SK-N-SH (cell line): Measurements from ENCODE around the gene AIPL1. TPM values are rescaled to one million over a fixed set of nuclear protein-coding genes. Genes with fewer than 3 reads are reported as not detected.
A peak's percentile ranks its signal among the peaks of the same experiment; 100 is the strongest.

ENCODE experiments used
- CTCF ChIA-PET: fragments of 300-600, 350-600 bp; formaldehyde crosslinking; extraction: SDS; loops from one replicate; lab custom pipeline; 2021; lab: Yijun Ruan, JAX
- POLR2A ChIA-PET: fragments of 350-600 bp; sonication (Branson Sonifier 250); formaldehyde crosslinking; extraction: SDS; loops from one replicate; lab custom pipeline; 2020; ENCODE audit warnings: antibody characterized with exemption, inconsistent platforms; lab: Yijun Ruan, JAX
- DNase-seq: peaks from one replicate; pipeline ENCODE4 v3.0.0; 2012
- H2AFZ ChIP-seq: fragments of 200-600 bp; sonication (generic); 2 replicates; pipeline ENCODE4 v1.8.1; 2016; ENCODE audit warnings: antibody characterized with exemption, mild to moderate bottlenecking, low read depth
- H3F3A ChIP-seq: fragments of 200-600 bp; sonication (generic); replicated peaks from 2 replicates; pipeline ENCODE3; 2016; ENCODE audit warnings: antibody characterized with exemption, mild to moderate bottlenecking; ENCODE audit not compliant: insufficient read depth
- H3K27ac ChIP-seq, 2 experiments: fragments of 200-500 bp in 1 of 2; fragments of 200-600 bp in 1 of 2; sonication (Bioruptor generic) in 1 of 2; sonication (generic), shearing (Covaris generic) in 1 of 2; 2 replicates each; pipeline versions ENCODE4 v1.5.1 to v1.6.1; 2014 to 2016; ENCODE audit warnings: low read depth in 2 of 2, inconsistent platforms in 1 of 2, low read length in 1 of 2, mild to moderate bottlenecking in 1 of 2, mixed read lengths in 1 of 2
- H3K27me3 ChIP-seq: fragments of 200-600 bp; sonication (generic), shearing (Covaris generic); 2 replicates; pipeline ENCODE4 v1.6.1; 2016; ENCODE audit warnings: mixed run types; ENCODE audit not compliant: insufficient read depth
- H3K36me3 ChIP-seq, 2 experiments: fragments of 200-500 bp in 1 of 2; fragments of 200-600 bp in 1 of 2; sonication (Bioruptor generic) in 1 of 2; sonication (generic) in 1 of 2; replicated peaks in 1 of 2; 2 replicates each; pipeline versions ENCODE3 to v1.5.1; 2014 to 2016; ENCODE audit warnings: low read length in 1 of 2, mild to moderate bottlenecking in 1 of 2; ENCODE audit not compliant: insufficient read depth in 2 of 2, control insufficient read depth in 1 of 2
- H3K4me1 ChIP-seq, 2 experiments: fragments of 200-500 bp in 1 of 2; fragments of 200-600 bp in 1 of 2; sonication (Bioruptor generic) in 1 of 2; sonication (generic), shearing (Covaris generic) in 1 of 2; 2 replicates each; pipeline versions ENCODE4 v1.5.1 to v1.6.1; 2014 to 2016; ENCODE audit warnings: low read depth in 1 of 2, low read length in 1 of 2, mixed run types in 1 of 2; ENCODE audit not compliant: insufficient read depth in 2 of 2, control insufficient read depth in 1 of 2
- H3K4me2 ChIP-seq: fragments of 200-600 bp; sonication (generic), shearing (Covaris generic); 2 replicates; pipeline ENCODE4 v1.6.1; 2017; ENCODE audit warnings: mixed run types
- H3K4me3 ChIP-seq, 2 experiments: fragments of 200-500 bp in 1 of 2; fragments of 200-600 bp in 1 of 2; sonication (Bioruptor generic) in 1 of 2; sonication (generic), shearing (Covaris generic) in 1 of 2; 2 replicates each; pipeline versions ENCODE4 v1.5.1 to v1.8.1; 2014 to 2016; ENCODE audit warnings: low read depth in 2 of 2, inconsistent platforms in 1 of 2, low read length in 1 of 2, mild to moderate bottlenecking in 1 of 2, mixed read lengths in 1 of 2, moderate library complexity in 1 of 2
- H3K79me2 ChIP-seq: fragments of 200-600 bp; sonication (generic); 2 replicates; pipeline ENCODE4 v1.8.1; 2017; ENCODE audit warnings: mild to moderate bottlenecking; ENCODE audit not compliant: insufficient read depth
- H3K9ac ChIP-seq: fragments of 200-600 bp; sonication (generic); 2 replicates; pipeline ENCODE4 v1.6.1; 2017; ENCODE audit warnings: mixed run types
- H3K9me2 ChIP-seq: fragments of 200-600 bp; sonication (generic); 2 replicates; pipeline ENCODE4 v1.6.1; 2017; ENCODE audit warnings: mixed run types
- H3K9me3 ChIP-seq: fragments of 200-600 bp; sonication (generic); 2 replicates; pipeline ENCODE4 v1.6.1; 2017; ENCODE audit warnings: mixed run types, mild to moderate bottlenecking, moderate library complexity
- H4K20me1 ChIP-seq: fragments of 200-600 bp; sonication (generic); 2 replicates; pipeline ENCODE4 v1.6.1; 2017; ENCODE audit warnings: mild to moderate bottlenecking, mixed run types; ENCODE audit not compliant: insufficient read depth
- CHD2 ChIP-seq: fragments of 150-350 bp; IDR thresholded peaks from 2 replicates; pipeline ENCODE4 v1.6.1; 2018; ENCODE audit warnings: low read length; ENCODE audit not compliant: partially characterized antibody
- EP300 ChIP-seq, 2 experiments: IDR thresholded peaks; 2 replicates each; pipeline versions ENCODE4 v1.4.0 to v1.6.1; 2012; ENCODE audit warnings: borderline replicate concordance in 1 of 2, low read depth in 1 of 2, low read length in 1 of 2
- FOXJ3 ChIP-seq: sonication (generic); formaldehyde crosslinking; IDR thresholded peaks from 2 replicates; pipeline ENCODE4 v1.5.1; 2020; ENCODE audit warnings: mild to moderate bottlenecking, missing genetic modification reagents
- FOXM1 ChIP-seq: IDR thresholded peaks from 2 replicates; pipeline ENCODE4 v1.4.0; 2012; ENCODE audit warnings: low read depth, mild to moderate bottlenecking
- JUND ChIP-seq: IDR thresholded peaks from 2 replicates; pipeline ENCODE4 v1.4.0; 2012
- POLR2AphosphoS5 ChIP-seq: IDR thresholded peaks from 2 replicates; pipeline ENCODE4 v1.6.1; 2012; ENCODE audit warnings: low read depth, low read length
- SIN3A ChIP-seq: IDR thresholded peaks from 2 replicates; pipeline ENCODE4 v1.6.1; 2012; ENCODE audit warnings: low read depth, mild to moderate bottlenecking, low read length, moderate library complexity, borderline replicate concordance
- SMC3 ChIP-seq: IDR thresholded peaks from 2 replicates; pipeline ENCODE4 v1.6.1; 2012; ENCODE audit warnings: low read depth, low read length, improper control_type of control experiment
- TCF12 ChIP-seq: IDR thresholded peaks from 2 replicates; pipeline ENCODE4 v1.4.0; 2012
- TEAD4 ChIP-seq: IDR thresholded peaks from 2 replicates; pipeline ENCODE4 v1.4.0; 2012; ENCODE audit warnings: mild to moderate bottlenecking, borderline replicate concordance; ENCODE audit not compliant: insufficient read depth
- YY1 ChIP-seq: IDR thresholded peaks from 2 replicates; pipeline ENCODE4 v1.4.0; 2012; ENCODE audit warnings: low read depth, mild to moderate bottlenecking
- WGBS: methylation state at CpG from one replicate; pipeline ENCODE4 v1.1.6; 2017; ENCODE audit warnings: low lambda C conversion rate; 5-methylcytosine and 5-hydroxymethylcytosine counted together
- polyA plus RNA-seq, 3 experiments: library from polyadenylated mRNA; depleted of rRNA; stranded (reverse); fragments of >200 nt; gene quantifications; 2 replicates each; pipeline ENCODE4 v1.2.3, GENCODE V29; 2012
- TF ChIP-seq, protein P1 (sequence below): IDR thresholded peaks from 2 replicates; pipeline ENCODE4; 2012
- TF ChIP-seq, protein P2 (sequence below): fragments of 150-350 bp; IDR thresholded peaks from 2 replicates; pipeline ENCODE4 v1.6.1; 2016; ENCODE audit warnings: mild to moderate bottlenecking, low read depth, low read length

AIPL1 gene
- polyA plus RNA-seq, 1 of the 3 experiments (the other 2 are of a cell fraction), result not detected

DNA sequence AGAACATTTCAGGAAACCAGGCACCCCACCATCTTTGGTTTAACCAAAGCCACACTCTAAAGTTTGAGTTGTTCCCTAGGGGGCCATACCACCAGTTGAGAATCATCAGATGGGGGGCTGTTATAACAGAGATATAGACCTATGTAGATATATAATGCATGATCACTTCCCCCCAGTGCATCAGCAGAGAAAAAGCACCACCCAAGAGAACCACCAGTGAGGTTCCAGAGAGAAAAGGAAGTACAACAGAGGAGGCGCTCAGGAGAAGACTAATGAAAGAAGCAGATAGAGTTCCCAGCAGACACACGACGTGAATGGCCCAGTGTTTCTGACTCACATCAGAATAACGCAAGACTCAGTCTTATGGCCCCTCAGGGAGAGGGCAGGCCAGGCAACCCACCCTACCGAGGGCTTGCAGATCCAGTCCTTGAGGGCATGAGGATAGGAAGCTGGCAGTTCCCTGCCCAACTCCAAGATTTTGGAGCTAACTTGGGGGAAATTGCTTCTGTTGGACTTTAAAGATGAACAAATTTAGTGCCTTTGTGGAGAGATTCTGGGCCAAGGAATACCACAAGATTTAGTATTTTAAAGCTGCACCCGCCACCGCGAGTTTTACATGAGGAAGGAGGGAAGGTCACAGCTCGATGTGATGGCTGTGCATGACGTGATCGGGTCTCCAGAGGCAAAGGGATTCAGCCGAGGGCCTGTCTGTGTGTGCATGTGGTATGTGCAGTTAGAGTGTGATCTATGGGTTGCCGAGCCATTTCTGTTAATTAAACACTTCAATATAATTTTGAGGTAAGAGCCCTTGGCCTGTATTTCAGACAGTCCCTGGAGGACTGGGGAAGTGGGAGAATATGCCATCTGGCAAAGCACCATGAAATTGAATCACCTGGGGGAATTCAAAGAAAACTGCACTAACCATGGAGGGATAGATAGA is 53.1 kb downstream of the AIPL1 start:
- H3K4me1 ChIP-seq, result no peaks in the 10 kb centered on the region
- WGBS, result 31% methylated on average over 13 of the region's 13 CpGs
- no peak overlapping the region for H3K9ac ChIP-seq
- no peak overlapping the region for H2AFZ ChIP-seq
- no peak for DNase-seq
- POLR2A ChIA-PET, result no interaction called here
- no peaks in the 10 kb centered on the region for H3K9me2 ChIP-seq
- peak overlapping the region; percentile 36; the same call in 1 of the 2 replicates for H3K4me2 ChIP-seq
- no peak for TF ChIP-seq CHD2
- no peak for TF ChIP-seq TCF12
- TF ChIP-seq SMC3, result no peak
- no peak for TF ChIP-seq JUND
- no peak for TF ChIP-seq TEAD4
- TF ChIP-seq POLR2AphosphoS5, result no peak
- no peak for TF ChIP-seq YY1
- no peak for TF ChIP-seq FOXM1
- no peak for TF ChIP-seq SIN3A
- TF ChIP-seq EP300 (IDR thresholded peaks at IDR 0.05; ENCODE audit: borderline replicate concordance in 1 of 2, low read depth in 1 of 2, low read length in 1 of 2), result no peak
- no peaks in the 10 kb centered on the region for H3K36me3 ChIP-seq
- H3K27me3 ChIP-seq, result peaks cover 24% of the 10 kb centered on the region
- no peak overlapping the region for H3K4me3 ChIP-seq
- H3K27ac ChIP-seq, result 0 out of 4 replicates have a peak overlapping the region, but pooled peaks of 1 of the 2 experiments have one; percentile 20
- no peaks in the 10 kb centered on the region for H3K79me2 ChIP-seq
- CTCF ChIA-PET, result no interaction called here
- no peaks in the 10 kb centered on the region for H3K9me3 ChIP-seq
- H4K20me1 ChIP-seq, result no peaks in the 10 kb centered on the region
- H3F3A ChIP-seq, result peaks cover 8% of the 10 kb centered on the region

DNA sequence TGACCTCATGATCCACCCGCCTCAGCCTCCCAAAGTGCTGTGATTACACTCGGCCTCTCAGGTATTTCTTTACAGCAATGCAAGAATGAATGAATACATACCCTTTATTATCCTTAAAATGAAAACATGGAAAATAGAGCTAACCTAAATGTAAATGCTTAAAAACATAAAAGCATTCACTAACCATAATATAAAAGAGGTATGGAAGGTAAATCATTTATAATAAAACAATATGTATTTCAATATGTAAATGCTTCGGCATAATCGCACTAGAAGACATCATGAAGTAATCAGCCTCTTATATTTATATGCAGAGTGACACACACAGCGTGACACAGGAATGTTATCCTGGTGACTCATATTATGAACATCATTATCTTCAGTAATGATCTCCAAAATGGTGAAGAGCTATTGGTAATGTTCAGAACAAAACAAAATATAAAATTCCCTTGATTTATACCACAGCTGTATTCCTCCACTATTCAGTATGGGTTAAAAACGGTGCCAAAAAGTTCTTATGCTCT is 53.9 kb downstream of the AIPL1 start:
- H3K9me2 ChIP-seq, result no peaks in the 10 kb centered on the region
- H3K79me2 ChIP-seq, result no peaks in the 10 kb centered on the region
- peaks cover 16% of the 10 kb centered on the region; the same call in 1 of the 2 replicates for H3K27me3 ChIP-seq
- H3K36me3 ChIP-seq, result no peaks in the 10 kb centered on the region
- DNase-seq, result no peak
- H3K9ac ChIP-seq, result no peak overlapping the region
- H3K27ac ChIP-seq, result 0 out of 4 replicates have a peak overlapping the region, but pooled peaks of 1 of the 2 experiments have one; percentile 20
- H3K4me2 ChIP-seq, result peak overlapping the region; percentile 36; the same call in 1 of the 2 replicates
- no peak overlapping the region for H3K4me3 ChIP-seq
- TF ChIP-seq TCF12 (peak; percentile 56), EP300 (IDR thresholded peaks at IDR 0.05; ENCODE audit: borderline replicate concordance in 1 of 2, low read depth in 1 of 2, low read length in 1 of 2) (no peak), TEAD4 (0 out of 2 replicates have a peak, but pooled peaks have one; percentile 10), JUND (peak; percentile 12; the same call in 1 of the 2 replicates), FOXJ3 (no peak)
- TF ChIP-seq, protein P1, sequence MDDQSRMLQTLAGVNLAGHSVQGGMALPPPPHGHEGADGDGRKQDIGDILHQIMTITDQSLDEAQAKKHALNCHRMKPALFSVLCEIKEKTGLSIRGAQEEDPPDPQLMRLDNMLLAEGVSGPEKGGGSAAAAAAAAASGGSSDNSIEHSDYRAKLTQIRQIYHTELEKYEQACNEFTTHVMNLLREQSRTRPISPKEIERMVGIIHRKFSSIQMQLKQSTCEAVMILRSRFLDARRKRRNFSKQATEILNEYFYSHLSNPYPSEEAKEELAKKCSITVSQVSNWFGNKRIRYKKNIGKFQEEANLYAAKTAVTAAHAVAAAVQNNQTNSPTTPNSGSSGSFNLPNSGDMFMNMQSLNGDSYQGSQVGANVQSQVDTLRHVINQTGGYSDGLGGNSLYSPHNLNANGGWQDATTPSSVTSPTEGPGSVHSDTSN, result peak; percentile 51; the same call in 1 of the 2 replicates
- TF ChIP-seq, protein P2, sequence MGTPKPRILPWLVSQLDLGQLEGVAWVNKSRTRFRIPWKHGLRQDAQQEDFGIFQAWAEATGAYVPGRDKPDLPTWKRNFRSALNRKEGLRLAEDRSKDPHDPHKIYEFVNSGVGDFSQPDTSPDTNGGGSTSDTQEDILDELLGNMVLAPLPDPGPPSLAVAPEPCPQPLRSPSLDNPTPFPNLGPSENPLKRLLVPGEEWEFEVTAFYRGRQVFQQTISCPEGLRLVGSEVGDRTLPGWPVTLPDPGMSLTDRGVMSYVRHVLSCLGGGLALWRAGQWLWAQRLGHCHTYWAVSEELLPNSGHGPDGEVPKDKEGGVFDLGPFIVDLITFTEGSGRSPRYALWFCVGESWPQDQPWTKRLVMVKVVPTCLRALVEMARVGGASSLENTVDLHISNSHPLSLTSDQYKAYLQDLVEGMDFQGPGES, result no peak
- ChIA-PET CTCF (no interaction called here), POLR2A (no interaction called here)
- H3K4me1 ChIP-seq, result no peaks in the 10 kb centered on the region
- H3K9me3 ChIP-seq, result no peaks in the 10 kb centered on the region
- H4K20me1 ChIP-seq, result no peaks in the 10 kb centered on the region
- H3F3A ChIP-seq, result peaks cover 8% of the 10 kb centered on the region
- no peak overlapping the region for H2AFZ ChIP-seq
- 16% methylated on average over 6 of the region's 6 CpGs for WGBS
